DMS153 (cell line): Measurements from ENCODE around the gene ATE1.
"Not testable (repeated sequence)": the region's sequence is repeated elsewhere in the genome, so short reads cannot be mapped to it uniquely, and the experiment has no call there.

Source experiments
- DNase-seq: peaks from one replicate; lab custom pipeline; 2025; lab: John Stamatoyannopoulos, UW

The ATE1 gene

DNA sequence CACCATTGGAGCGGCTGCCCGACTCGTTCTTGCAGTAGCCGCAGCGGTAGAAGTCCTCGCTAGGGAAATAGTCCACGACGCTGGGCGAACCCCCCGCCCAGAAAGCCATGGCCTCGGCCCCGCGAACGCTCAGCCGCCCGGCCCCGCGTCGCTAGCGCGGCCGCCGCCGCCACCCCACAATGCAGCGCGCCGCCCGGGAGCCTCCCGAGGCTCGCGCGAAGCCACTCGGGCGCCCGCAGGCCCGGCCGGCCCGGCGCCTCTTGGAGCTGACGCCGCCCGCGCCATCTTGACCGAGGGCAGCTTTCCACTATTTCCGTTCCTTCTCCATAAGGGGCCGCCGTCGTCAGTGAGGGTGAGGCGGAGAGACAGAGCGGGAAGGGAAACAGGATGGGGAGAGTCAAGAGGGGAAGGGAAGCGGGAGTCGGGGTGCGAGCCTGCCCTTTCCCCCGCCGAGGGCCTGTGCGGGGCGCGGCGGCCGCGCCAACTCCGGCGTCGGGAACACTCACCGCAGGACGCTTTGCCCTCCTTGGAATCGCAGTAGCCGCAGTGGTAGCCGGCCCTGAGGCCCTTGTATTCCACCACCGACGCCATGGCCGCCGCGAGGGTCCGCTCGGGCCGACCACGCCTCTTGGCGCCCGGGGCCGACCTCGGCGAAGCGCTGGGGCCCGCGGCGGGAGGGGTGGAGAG is at the start of gene ATE1:
Gene ATE1 (minus strand): TSS at position 191 of the 687 bp plus-strand sequence. CDS start 82 bp downstream, at position 109.
- DNase-seq: peak; percentile 88

DNA sequence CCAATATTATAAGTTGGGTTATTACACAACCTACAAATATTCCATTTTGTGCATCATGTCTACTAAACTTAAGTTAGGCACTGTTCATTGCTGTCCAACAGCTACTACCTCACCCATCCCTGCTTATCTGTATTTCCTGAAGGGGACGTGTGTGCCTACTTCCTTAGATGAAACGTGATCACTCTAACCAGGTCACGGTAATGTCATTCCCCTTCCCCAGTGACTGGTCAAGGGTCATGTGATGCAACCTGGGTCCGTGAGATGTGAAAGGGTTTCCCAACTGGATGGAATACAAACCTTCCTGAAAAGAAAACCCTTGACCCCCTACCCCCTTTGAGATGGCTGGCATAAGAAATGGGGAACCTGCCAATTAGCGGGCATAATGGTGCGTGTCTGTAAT is 48.8 kb upstream of the ATE1 start:
- no peak for DNase-seq

DNA sequence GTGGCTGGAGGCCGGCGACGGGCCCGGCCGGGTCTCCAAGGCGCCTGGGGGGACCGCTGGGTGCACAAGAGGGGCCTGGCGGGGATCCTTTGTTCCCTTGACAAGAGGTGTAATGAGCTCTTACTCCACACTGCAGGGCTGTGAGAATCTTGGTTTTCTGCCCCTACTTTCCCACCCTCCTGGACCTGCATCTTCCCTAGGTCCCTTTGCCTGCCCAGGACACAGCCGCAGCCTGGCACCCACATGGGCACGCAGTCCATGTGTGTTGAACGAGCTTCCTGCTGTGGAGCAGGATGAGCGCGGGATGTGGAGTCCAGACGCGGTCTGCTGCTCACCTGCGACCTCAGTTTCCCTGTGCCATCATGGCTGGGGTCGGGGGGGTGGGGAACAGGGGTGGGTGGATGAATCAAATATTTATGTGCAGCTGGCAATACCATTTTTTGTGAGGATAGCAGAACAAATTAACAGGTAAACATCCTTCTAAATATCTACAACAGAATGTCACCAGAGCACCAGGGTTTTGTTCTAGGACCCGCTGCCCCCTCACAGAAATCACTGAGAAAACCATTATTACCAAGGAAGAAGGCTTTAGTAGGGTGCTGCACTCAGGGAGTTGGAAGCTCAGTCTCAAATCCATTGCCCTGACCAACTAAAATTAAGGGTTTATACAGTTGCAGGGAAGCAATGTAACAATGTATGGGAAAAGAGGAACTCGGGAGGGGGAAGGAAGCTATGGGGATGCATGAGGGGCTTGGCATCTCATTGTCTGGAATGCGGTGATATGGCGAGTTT is 47.7 kb upstream of the ATE1 start:
- DNase-seq: peak; percentile 35

DNA sequence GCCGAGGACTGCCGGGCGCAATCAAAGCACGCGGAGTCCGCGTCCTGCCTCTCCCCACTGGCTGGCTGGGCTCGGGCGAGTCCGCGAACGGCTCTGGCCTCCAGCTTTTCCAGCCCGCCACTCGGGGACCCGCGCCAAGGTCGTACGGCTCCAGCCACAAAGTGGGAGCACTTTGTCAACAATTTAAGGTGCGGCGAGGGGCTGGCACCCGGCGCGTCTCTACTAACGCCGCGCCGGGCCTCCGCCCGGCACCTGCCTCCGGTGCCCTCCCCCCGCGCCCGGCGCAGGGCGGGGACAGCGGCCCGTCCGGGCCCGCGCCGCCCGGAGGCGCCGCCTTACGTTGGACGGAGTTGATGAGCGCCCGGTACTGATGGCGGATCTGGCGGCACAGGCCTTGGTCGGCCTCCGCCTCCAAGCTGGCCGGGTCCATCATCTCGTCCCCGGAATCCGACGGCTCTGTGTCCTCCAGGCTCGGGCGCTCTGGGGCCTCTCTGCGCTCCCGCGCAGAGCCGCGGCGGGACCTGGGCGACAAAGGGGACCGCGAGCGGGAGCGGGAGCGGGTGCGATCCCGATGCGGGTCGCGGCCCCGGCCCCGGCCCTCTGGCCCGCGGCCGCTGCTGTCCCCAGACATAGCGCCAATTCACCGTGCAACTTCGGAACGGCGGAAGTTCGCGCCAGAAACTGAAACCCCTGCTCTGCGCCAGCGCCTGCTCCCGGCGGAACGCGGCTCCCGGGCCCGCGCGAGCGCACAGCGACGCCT is 46.9 kb upstream of the ATE1 start, which contains the start of gene NSMCE4A:
Gene NSMCE4A (minus strand): TSS at position 683 of the 760 bp plus-strand sequence. CDS start 52 bp downstream, at position 631.
- DNase-seq: peak; percentile 25

DNA sequence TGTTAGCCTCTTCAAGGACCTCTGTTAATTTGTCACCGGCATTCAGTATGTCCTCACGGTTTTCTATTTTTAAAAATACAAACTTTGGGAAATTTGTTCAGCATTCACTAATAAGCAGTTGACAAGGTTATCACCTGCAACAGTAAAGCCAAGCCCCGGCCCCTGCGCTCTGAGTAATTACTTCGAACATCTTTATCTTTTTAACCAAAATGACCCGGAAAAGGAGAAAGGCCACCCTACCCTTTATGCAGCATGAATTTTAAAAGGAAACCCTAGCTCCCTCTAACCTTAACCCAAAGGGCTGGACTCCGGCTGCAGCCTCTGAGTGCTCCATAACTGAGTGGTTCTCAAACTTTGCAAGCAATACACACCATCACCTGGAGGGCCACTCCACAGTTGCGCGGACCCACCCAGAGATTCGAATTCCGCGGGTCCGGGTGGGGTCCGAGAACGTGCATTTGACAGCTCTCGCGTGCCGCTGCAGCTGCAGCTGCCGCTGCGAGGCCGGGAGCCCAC is 46.2 kb upstream of the ATE1 start:
- no peak for DNase-seq

- not testable (repeated sequence) for DNase-seq
Measured at GRCh38 chr10:121969086-121969485, 41.3 kb upstream of the ATE1 start.

GRCh38 chr10:121965996-121966395 is 38.2 kb upstream of the ATE1 start:
- DNase-seq: no peak

DNA sequence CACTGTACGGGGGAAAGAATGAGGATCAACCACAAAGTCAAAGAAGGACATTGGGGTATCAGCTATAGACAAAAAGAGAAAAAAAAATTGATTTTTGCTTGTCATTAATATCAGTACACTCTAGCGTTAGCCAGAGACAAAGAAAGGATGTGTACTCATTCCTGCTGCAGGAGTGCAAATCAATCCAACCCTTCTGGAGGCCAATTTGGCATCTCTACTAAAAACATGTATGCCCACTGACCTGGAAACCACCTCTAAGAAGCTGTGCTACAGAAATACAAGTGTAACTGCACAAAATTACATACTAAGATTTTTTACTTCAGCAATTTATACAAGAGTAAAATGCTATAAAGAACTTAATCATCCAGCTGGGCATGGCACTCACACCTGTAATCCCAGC is 33.6 kb upstream of the ATE1 start:
- DNase-seq: no peak

DNA sequence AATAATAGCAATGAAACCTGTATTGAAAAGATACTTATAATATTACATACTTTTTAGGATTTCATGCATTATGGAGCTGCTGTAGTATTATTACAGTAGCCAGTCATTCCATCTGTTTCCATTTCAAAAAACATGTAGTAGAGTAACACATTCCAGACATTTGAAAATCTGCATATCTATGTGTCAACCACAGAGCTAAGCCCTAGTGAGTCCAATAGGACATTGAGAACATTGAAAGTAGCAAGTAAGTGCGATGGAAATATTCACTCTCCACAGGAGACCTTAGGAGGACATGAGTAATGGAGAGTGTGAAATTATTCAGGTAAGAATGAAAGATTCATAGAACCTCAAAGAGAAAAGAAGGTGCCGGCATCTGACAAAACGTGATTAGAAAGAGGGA is 31.8 kb upstream of the ATE1 start:
- no peak for DNase-seq

GRCh38 chr10:121956111-121957061 is 28.6 kb upstream of the ATE1 start:
- DNase-seq: no peak

- DNase-seq: no peak
Measured at GRCh38 chr10:121952226-121952625, 24.4 kb upstream of the ATE1 start.

GRCh38 chr10:121949451-121949850 is 21.6 kb upstream of the ATE1 start:
- DNase-seq: no peak

GRCh38 chr10:121949049-121949448 is 21.2 kb upstream of the ATE1 start:
- no peak for DNase-seq

DNA sequence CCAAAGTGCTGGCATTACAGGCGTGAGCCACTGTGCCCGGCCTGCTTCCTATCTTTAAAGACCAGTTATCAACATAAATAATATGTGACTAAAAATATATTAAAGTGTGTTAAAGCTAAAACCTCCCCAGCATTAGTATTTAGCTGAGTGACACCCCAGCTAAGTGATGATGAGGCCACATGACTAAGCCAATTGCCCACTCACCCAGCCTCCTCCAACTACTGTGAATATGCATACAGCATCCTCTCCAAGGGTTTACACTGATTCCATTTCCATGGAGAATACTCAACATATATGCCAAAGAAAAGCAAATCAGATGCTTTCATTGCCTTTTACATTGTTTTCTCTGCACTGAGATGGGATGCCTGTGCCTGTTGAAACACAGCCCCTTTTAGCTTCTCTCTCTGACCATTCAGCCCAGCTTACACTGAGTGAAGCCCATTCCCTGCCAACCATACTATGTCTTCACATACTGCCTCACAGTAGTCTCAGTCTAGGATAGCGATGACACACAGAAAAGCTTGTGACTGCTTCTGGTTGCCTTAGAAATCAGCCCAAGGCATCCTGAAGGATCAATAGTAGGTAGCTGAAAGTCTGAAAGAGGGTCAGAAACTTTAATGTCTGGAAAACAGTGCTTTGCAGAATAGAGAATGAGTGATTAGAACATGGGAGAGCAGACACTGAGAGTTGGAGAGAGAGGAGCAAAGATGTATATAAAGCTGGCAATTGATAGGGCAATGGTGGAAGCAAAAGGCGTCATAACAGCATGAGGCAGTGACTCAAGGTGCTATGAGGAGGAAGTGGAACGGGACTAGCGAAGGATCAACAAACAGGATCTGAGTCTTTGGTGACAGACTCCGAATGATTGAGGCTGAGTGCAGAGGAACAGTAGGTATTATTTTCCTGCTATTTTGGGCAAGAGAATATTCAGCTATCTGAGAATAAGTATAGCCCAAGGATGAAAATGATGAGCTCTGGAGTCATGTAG is 19.8 kb upstream of the ATE1 start:
- DNase-seq: no peak

GRCh38 chr10:121942749-121943416 is 15.1 kb upstream of the ATE1 start:
- no peak for DNase-seq

DNA sequence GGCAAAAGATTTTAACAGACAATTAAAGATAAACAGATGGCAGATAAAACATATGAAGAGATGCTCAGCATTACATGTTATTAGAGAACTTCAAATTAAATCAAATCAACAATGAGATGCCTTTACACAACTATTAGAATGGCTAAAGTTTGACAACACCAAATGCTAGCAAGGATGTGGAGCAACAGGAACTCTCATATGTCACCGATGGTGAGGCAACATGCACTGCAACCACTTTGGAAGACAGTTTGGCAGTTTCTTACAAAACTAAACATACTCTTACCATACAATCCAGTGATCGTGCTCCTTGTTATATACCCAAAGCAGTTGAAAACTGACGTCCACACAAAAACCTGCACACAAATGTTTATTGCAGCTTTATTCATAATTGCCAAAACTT is 13.7 kb upstream of the ATE1 start:
- no peak for DNase-seq

DNA sequence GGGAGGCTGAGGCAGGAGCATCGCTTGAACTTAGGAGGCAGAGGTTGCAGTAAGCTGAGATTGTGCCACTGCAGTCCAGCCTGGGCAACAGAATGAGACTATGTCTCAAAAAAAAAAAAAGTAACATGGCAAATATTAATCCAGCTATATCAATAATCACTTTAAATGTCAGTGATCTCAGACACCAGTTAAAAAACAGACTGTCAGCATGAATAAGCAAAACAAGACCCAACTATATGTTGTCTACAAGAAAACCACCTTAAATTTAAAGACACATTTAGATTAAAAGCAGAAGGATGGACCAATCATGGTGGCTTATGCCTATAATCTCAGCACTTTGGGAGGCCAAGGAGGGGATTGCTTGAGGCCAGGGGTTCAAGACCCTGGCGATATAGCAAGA is 8.5 kb upstream of the ATE1 start:
- no peak for DNase-seq

DNA sequence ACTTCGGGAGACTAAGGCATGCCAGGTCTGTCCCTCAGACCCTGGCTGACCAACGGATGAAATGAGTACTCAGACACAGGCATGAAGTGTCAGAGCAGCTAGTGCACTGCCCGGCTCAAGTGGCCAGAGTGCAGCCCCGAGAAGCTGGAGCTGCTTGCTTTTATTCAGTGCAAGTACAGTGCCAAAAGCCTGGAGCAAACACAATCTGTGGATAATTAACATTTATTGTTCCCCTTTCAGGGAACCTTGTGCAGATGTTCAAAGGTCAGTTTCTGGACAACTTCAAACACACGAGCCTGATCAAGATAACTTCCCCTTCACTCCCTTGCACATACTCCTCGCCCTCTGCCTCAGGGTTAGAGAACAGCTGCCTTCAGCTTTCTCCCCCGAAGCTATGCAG is 7.9 kb upstream of the ATE1 start:
- DNase-seq: no peak
